Activated naive CD8-positive, alpha-beta T cell treated with anti-CD3 and anti-CD28 coated beads, Interleukin-2, amount 10 ng/mL, durations not matched to agents 7 days and 5 days (primary cell): ENCODE measurements around the gene PNPT1. TPM values are rescaled to one million over a fixed set of nuclear protein-coding genes. Genes with fewer than 3 reads are reported as not detected.
"Not testable (repeated sequence)": the region's sequence is repeated elsewhere in the genome, so short reads cannot be mapped to it uniquely, and the experiment has no call there.

Experiments
- ATAC-seq: fragments of 150-1000 bp; cut with Tn5 transposase; one replicate; pipeline ENCODE4 v1.10.0; 2021; ENCODE audit warnings: low read depth, moderate library complexity
- POLR2A ChIA-PET: fragments of 350-600 bp; sonication (Branson Sonifier 250); formaldehyde crosslinking; loops from one replicate; lab custom pipeline; 2021; ENCODE audit warnings: antibody characterized with exemption; lab: Charles Lee
- DNase-seq: peaks from one replicate; pipeline ENCODE4 v3.0.0; 2021
- H3K27ac Mint-ChIP-seq: one replicate; pipeline ENCODE4 v1.8.0; 2022; ENCODE audit warnings: mild to moderate bottlenecking, mixed read lengths
- H3K27me3 Mint-ChIP-seq: one replicate; pipeline ENCODE4 v1.8.0; 2022; ENCODE audit warnings: mild to moderate bottlenecking, moderate library complexity, mixed read lengths
- H3K36me3 Mint-ChIP-seq: one replicate; pipeline ENCODE4 v1.8.0; 2021; ENCODE audit warnings: mild to moderate bottlenecking, mixed read lengths
- H3K4me1 Mint-ChIP-seq: one replicate; pipeline ENCODE4 v1.8.0; 2021; ENCODE audit warnings: mixed read lengths
- H3K4me3 Mint-ChIP-seq: one replicate; pipeline ENCODE4 v1.8.0; 2022; ENCODE audit warnings: mild to moderate bottlenecking, moderate library complexity, mixed read lengths
- H3K9me3 Mint-ChIP-seq: one replicate; pipeline ENCODE4 v1.8.0; 2021; ENCODE audit warnings: mixed read lengths
- total RNA-seq, 2 experiments: library from RNA; stranded (reverse); gene quantifications; one replicate each; pipeline ENCODE4 v1.2.3, GENCODE V29; 2021

PNPT1 gene
- 10 to 100 TPM; 29.2 to 34.2 TPM for total RNA-seq

DNA sequence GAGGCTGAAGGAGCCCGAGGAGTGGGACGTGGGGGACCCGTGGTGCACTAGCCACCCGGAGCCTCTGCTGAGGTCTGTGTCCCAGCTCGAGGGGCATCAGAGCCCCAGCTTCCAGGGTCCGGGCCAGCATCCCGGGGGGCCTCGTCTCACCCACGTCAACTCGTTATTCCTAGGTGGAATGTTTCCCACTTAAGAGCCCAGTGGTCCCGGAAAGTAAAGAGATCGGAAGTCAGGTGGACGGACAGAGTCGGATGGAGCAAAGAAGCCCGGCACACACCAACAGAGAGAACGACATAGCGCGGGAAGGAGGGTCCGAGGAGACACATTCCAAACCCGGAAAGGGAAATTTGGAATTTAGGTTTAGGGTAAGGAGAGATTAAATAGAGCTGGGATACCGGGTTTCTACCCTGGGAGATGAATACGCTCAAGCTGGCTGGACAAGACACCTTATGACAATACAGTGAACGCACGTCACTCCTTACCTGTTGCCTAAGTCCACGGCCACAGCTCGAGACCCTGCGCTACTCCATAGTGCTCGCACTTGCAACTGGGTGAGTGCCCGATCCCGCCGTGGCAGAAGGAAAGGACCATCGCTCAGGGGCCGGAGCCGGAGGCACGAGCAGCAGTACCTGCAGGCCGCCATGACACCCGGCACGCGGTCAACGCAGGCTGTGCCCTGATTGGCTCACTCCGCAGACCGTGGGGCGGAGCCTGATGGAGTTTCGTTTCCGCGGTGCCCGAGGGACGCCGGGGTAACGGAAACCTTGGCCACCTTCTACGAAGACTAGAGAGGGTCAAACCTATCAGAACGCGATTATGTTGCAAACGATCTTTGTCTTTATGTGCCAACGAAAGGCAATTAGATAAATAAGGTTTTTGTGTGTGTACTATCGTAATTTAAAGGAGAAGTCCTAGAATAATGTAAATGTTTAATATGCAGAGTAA is at the start of gene PNPT1:
Gene PNPT1, minus strand, starts transcription at position 664 of the 945 bp plus-strand sequence. Its CDS starts 21 bp downstream, at position 643.
- peak within 1 kb of the TSS; percentile 99 for H3K27ac Mint-ChIP-seq
- peak; percentile 94 for DNase-seq
- POLR2A ChIA-PET = interaction anchor here (0.6 kb wide), 1 partner anchor 1722 kb away, joined by 3 read pairs; the partner anchor contains the start of gene PSME4
- H3K27me3 Mint-ChIP-seq = peaks cover 4% of the 10 kb centered on the region
- peaks cover 9% of the 10 kb centered on the region for H3K36me3 Mint-ChIP-seq
- H3K9me3 Mint-ChIP-seq = no peaks in the 10 kb centered on the region
- ATAC-seq = peak; percentile 100
- H3K4me1 Mint-ChIP-seq = peaks cover 29% of the 10 kb centered on the region
- peak within 1 kb of the TSS; percentile 95 for H3K4me3 Mint-ChIP-seq

DNA sequence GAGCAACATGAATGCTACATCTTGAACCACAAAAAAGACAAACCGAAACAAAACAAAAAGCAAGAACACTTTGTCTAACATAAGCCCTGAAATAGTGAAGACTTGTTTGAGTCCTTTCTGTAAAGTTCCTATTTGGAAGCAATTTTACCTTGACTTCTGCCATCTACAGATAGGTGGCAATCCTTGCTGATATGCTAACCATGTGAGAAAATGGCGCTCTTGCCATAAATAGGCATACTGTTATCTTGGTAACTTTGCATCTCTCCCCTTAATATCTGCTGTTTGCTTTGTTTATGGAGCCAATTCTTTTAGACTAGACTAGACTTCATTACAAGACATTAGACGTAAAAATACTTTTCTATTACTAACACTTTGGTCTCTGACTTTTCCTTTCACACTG is 49.4 kb upstream of the PNPT1 start:
- peaks cover 2% of the 10 kb centered on the region for H3K27me3 Mint-ChIP-seq
- H3K27ac Mint-ChIP-seq = no peak overlapping the region
- DNase-seq = no peak
- H3K36me3 Mint-ChIP-seq = no peaks in the 10 kb centered on the region
- H3K4me1 Mint-ChIP-seq = no peaks in the 10 kb centered on the region
- no peak overlapping the region for H3K4me3 Mint-ChIP-seq
- no peaks in the 10 kb centered on the region for H3K9me3 Mint-ChIP-seq
- POLR2A ChIA-PET = no interaction called here
- ATAC-seq = no peak

DNA sequence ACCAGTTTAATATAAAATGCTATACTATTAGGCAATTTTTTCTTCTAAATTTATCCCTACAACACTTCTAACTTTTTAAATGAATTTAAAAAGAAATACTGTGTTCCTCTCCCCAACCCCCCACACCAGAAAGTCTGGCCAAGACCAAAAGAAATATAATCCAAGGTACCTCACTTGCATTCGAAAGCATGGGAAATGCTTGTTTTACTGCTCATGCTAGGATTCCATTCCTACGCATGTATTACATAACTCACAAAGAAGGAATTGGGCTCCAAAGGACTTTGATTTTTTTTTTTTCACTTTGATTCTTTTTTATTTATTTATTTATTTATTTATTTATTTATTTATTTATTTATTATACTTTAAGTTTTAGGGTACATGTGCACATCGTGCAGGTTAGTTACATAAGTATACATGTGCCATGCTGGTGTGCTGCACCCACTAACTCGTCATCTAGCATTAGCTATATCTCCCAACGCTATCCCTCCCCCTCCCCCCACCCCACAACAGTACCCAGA is 42.4 kb upstream of the PNPT1 start:
- DNase-seq, H3K4me1 Mint-ChIP-seq, POLR2A ChIA-PET, H3K27ac Mint-ChIP-seq, H3K9me3 Mint-ChIP-seq, H3K4me3 Mint-ChIP-seq, H3K36me3 Mint-ChIP-seq, ATAC-seq, H3K27me3 Mint-ChIP-seq: not testable (repeated sequence)

DNA sequence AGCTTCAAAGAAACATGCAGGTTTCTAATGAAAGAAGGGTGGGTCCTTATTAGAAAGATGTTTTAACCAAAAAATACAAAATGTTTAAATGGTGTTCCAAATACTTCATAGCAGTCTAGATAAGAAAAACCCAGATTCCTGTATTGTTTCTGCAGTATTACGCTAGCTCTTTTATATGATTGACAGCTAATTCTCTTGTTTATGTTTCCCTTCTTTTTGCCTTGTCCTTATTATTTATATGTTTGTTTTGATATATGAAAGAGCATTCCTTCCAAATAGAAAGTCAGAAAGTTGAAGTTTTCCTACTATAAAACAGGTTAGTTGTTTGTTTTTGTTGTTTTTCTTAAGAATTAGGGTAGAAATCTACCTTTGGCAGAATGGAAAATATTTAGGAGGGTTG is 41.1 kb upstream of the PNPT1 start:
- ATAC-seq (no peak), DNase-seq (no peak)
- Mint-ChIP-seq H3K36me3 (no peaks in the 10 kb centered on the region), H3K27me3 (peaks cover 7% of the 10 kb centered on the region), H3K27ac (no peak overlapping the region), H3K4me3 (no peak overlapping the region), H3K9me3 (no peaks in the 10 kb centered on the region), H3K4me1 (no peaks in the 10 kb centered on the region)
- POLR2A ChIA-PET = no interaction called here

DNA sequence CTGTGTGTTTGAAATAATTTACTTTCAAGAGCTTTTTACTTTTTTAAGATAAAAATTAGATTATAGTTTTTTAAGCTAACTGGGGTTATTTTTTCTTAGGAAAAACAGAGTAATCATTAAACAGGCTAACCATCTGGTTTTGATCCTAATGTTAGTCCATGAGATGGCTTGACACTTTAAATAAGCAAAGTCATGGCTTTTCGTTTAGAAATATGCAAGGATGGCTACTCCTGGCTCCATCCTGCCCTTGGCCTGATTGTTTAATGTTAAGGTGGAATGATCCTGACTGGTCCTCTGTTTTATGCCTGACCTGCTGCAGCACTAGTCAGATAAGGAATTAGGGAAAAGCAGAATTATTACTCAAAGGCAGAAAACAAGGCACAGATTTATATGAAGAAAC is 39.7 kb upstream of the PNPT1 start:
- H3K27ac Mint-ChIP-seq = no peak overlapping the region
- no peak overlapping the region for H3K4me3 Mint-ChIP-seq
- ATAC-seq (no peak), DNase-seq (no peak)
- no peaks in the 10 kb centered on the region for H3K4me1 Mint-ChIP-seq
- no peaks in the 10 kb centered on the region for H3K36me3 Mint-ChIP-seq
- POLR2A ChIA-PET = no interaction called here
- no peaks in the 10 kb centered on the region for H3K9me3 Mint-ChIP-seq
- peaks cover 9% of the 10 kb centered on the region for H3K27me3 Mint-ChIP-seq

DNA sequence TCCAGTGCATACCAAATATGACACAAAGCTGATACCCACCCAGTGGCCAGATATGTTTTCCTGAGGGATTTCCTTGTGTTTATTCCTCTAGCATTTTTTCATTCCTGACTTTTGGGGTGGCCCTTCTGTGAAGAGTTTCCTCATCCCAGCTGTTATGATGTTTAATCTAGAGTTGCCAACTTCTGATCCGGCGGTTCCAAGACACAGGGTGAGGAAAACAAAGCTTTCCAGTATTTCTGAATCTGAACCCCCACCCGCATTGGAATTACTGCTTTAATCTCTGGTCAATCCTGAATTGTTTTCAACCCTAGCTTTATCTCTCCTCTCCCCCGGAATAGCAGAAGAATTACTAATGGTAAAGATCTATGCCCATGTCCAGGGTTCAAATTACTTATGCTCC is 39.2 kb upstream of the PNPT1 start:
- POLR2A ChIA-PET = no interaction called here
- ATAC-seq (no peak), DNase-seq (no peak)
- Mint-ChIP-seq H3K27ac (no peak overlapping the region), H3K9me3 (no peaks in the 10 kb centered on the region), H3K27me3 (peaks cover 10% of the 10 kb centered on the region), H3K4me3 (no peak overlapping the region), H3K4me1 (no peaks in the 10 kb centered on the region), H3K36me3 (no peaks in the 10 kb centered on the region)

DNA sequence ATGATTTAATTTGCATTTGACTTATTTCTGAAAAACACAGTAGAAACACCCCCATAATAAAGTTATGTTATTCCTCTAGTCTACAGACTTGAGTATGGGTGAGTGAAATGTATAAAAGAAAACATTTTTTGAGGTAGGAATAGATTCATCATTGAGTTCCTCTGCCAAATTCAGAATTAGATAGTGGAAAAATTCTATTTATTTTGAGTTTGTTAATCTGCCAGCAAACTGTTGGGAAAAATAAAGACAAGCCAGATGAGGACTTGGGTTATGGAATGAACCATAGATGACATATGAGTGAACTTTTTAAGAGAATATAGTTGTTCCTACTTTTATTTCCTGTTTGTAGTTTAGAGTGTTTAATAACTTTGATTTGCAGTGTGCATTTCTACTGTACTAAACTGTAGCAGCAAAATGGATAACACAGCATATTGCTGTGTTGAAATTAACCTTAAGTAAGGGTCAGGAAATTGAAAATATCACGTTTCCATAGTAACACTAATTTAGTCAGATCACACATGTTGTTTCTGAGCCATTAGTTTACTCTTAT is 35.6 kb upstream of the PNPT1 start:
- peaks cover 12% of the 10 kb centered on the region for H3K27me3 Mint-ChIP-seq
- no peak overlapping the region for H3K4me3 Mint-ChIP-seq
- H3K27ac Mint-ChIP-seq = no peak overlapping the region
- POLR2A ChIA-PET = no interaction called here
- H3K36me3 Mint-ChIP-seq = no peaks in the 10 kb centered on the region
- H3K9me3 Mint-ChIP-seq = no peaks in the 10 kb centered on the region
- ATAC-seq (no peak), DNase-seq (no peak)
- H3K4me1 Mint-ChIP-seq = no peaks in the 10 kb centered on the region

DNA sequence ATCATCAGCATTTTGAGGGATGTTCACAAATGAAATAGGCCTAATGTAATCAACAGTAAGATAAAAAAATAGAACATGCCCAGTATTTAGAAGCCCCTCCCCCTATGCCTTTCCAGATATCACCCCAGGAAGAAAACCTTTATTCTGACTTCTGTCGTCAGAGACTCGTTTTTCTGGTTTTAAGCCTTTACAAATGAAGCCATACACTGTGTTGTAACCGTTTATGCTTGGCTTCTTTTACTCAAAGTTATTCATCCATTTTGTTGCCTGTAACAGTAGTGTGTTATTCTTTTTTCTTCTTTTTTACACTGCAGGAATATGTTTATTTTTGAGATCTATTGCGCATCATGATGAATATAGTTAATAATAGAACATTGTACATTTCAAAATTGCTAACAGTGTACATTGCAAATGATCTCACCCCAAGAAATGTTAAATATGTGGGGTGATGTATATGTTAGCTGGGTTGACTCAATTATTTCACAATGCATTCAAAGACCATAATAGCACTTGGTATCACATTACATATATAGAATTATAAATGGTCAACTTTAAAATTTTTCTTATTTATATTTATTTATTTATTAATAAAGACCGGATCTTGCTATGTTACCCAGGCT is 28.1 kb upstream of the PNPT1 start:
- POLR2A ChIA-PET = no interaction called here
- Mint-ChIP-seq H3K27me3 (peaks cover 6% of the 10 kb centered on the region), H3K36me3 (no peaks in the 10 kb centered on the region), H3K4me3 (no peak overlapping the region), H3K9me3 (no peaks in the 10 kb centered on the region), H3K27ac (no peak overlapping the region), H3K4me1 (peaks cover 1% of the 10 kb centered on the region)
- no peak for ATAC-seq
- no peak for DNase-seq

DNA sequence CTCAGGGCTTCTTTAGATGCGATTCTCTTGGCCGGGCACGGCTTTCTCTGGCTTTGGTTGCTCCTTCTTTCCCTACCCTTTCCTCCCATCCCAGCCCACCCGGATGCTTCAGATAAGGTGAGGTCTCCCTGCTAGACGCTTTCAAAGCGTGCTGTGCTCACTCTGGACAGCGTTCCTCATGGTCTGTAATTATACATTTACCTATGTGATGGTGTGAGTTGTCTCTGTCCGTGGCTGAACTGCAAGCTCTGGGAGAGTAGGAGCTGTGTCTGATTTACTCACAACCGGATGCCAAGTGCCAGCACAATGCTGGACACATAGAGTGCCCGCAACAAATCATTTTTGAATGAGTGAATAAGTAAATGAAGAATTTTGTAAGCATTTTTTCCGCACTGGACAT is 26.8 kb upstream of the PNPT1 start:
- no peak for ATAC-seq
- no peaks in the 10 kb centered on the region for H3K9me3 Mint-ChIP-seq
- H3K4me3 Mint-ChIP-seq = no peak overlapping the region
- POLR2A ChIA-PET = no interaction called here
- no peak for DNase-seq
- peaks cover 1% of the 10 kb centered on the region for H3K4me1 Mint-ChIP-seq
- no peak overlapping the region for H3K27ac Mint-ChIP-seq
- H3K36me3 Mint-ChIP-seq = no peaks in the 10 kb centered on the region
- peaks cover 6% of the 10 kb centered on the region for H3K27me3 Mint-ChIP-seq

DNA sequence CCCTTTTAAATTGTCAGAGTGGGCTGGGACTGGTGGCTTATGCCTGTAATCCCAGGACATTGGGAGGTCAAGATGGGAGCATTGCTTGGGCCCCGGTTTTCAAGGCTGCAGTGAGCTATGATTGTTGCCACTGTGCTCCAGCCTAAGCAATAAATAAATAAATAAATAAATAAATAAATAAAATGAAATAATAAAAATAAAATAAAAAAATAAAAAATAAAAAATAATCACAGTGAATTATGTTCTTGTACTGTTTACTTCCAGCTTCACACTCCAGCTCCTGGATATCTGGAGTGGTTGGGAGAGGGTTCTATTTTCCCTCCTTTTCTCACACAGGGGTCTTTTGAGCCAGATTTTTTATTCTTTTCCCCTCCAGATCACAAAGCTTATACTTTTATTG is 26.2 kb upstream of the PNPT1 start:
- Mint-ChIP-seq H3K36me3 (no peaks in the 10 kb centered on the region), H3K27ac (no peak overlapping the region), H3K4me3 (no peak overlapping the region), H3K4me1 (peaks cover 1% of the 10 kb centered on the region), H3K27me3 (peaks cover 6% of the 10 kb centered on the region), H3K9me3 (no peaks in the 10 kb centered on the region)
- DNase-seq (no peak), ATAC-seq (no peak)
- POLR2A ChIA-PET = no interaction called here

DNA sequence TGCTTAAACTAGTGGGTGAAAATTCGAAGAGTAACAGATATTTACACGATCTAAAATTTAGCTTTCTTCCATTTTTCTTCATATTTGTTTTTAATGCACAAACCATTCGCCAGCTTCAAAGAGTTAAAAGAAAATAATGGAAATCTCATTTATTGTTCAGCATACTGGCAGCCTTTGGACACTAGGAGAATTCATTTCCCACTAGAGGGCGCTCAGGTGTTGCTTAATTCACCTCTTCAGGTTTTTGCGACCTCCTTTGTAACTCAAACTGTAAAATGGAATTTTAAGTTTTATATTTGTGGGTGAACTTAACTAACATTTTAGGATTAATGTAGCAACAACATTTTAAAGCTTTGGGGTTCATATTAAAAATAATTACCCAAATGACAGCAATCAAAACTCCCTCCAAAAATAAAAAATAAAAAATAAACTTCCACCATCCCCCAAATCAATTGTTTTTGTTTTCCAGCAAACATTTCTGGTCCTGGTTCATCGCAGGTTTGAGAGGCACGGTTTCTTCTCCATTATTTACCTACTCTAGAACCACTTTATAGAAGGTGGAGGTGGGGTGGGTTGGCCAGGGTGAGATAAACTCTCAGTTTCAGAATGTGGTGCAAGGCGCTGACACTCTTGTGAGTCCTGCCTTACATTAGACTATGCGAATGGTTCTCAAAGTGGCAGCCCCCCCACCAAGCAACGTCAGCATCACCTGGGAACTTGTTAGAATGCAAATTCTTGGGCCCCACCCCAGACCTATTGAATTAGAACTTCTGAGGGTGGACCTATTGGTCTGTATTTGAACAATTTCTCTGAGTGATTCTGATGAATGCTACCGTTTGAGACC is 24.7 kb upstream of the PNPT1 start:
- Mint-ChIP-seq H3K27ac (no peak overlapping the region), H3K36me3 (no peaks in the 10 kb centered on the region), H3K4me1 (peaks cover 1% of the 10 kb centered on the region)

DNA sequence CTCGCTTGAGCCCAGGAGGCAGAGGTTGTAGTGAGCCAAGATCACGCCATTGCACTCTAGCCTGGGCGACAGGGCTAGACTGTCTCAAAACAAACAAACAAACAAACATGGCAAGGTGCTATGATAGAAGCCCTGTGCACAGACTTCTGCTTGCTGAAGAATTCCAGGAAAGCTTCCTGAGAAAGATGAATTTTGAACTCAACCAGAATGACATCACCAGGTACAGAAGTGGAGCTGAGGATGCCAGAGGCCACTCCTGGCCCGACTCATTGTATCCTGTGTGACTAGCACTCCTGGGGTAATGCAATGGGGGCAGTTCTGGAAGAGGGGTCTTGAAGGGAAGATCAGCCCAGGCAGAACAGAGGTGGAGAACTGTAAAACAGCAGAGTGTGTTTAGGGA is 22.0 kb upstream of the PNPT1 start:
- Mint-ChIP-seq H3K36me3 (no peaks in the 10 kb centered on the region), H3K9me3 (no peaks in the 10 kb centered on the region), H3K27ac (no peak overlapping the region), H3K4me3 (no peak overlapping the region), H3K4me1 (peaks cover 1% of the 10 kb centered on the region), H3K27me3 (peaks cover 1% of the 10 kb centered on the region)
- POLR2A ChIA-PET = no interaction called here
- no peak for ATAC-seq
- DNase-seq = no peak

More for the DNA sequence above, 24.7 kb upstream of the PNPT1 start:
- POLR2A ChIA-PET = no interaction called here
- Mint-ChIP-seq H3K9me3 (no peaks in the 10 kb centered on the region), H3K27me3 (peaks cover 1% of the 10 kb centered on the region), H3K4me3 (no peak overlapping the region)
- ATAC-seq = no peak
- no peak for DNase-seq

DNA sequence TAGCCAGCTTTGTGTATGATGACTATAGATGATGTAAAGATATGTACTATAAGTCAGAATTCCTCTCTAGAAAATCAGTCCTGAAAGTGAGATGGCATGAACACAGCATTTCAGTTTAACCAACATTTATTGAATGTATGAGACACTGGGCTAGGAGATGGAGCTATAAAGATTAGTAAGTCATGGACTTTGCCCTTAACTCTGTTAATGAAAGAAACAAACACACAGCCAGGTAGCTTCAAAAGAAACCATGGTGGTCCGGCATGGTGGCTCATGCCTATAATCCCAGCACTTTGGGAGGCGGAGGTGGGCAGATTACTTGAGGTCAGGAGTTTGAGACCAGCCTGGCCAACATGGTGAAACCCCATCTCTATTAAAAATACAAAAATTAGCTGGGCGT is 21.5 kb upstream of the PNPT1 start:
- H3K4me1 Mint-ChIP-seq, ATAC-seq, POLR2A ChIA-PET, H3K9me3 Mint-ChIP-seq, H3K4me3 Mint-ChIP-seq, H3K36me3 Mint-ChIP-seq, H3K27ac Mint-ChIP-seq, DNase-seq, H3K27me3 Mint-ChIP-seq: not testable (repeated sequence)
